H9 (cell line): ENCODE results near the gene PFDN1. TPM values are rescaled to one million over a fixed set of nuclear protein-coding genes. Genes with fewer than 3 reads are reported as not detected.
A peak's percentile ranks its signal among the peaks of the same experiment; 100 is the strongest.

Experiments used
- DNase-seq: peaks from one replicate; pipeline ENCODE4 v3.0.0-alpha.2; 2017
- H2AFZ ChIP-seq: one replicate; pipeline ENCODE4 v1.6.1; 2013; ENCODE audit warnings: mild to moderate bottlenecking, low read length, control low read depth, moderate library complexity
- H2AK5ac ChIP-seq: 2 replicates; pipeline ENCODE4 v1.6.1; 2013; ENCODE audit warnings: low read length, control low read depth, mixed read lengths; ENCODE audit not compliant: insufficient read length
- H2BK120ac ChIP-seq: one replicate; pipeline ENCODE4 v1.6.1; 2013; ENCODE audit warnings: low read depth, mild to moderate bottlenecking, low read length, control low read depth, inconsistent platforms; ENCODE audit not compliant: poor library complexity, severe bottlenecking
- H2BK12ac ChIP-seq: 2 replicates; pipeline ENCODE4 v1.6.1; 2013; ENCODE audit warnings: low read length, control low read depth, mixed read lengths, low read depth; ENCODE audit not compliant: insufficient read length
- H2BK15ac ChIP-seq: 2 replicates; pipeline ENCODE4 v1.6.1; 2013; ENCODE audit warnings: low read depth, low read length, control low read depth
- H2BK20ac ChIP-seq: one replicate; pipeline ENCODE4 v1.6.1; 2013; ENCODE audit warnings: low read depth, mild to moderate bottlenecking, low read length, control low read depth, inconsistent platforms; ENCODE audit not compliant: poor library complexity, severe bottlenecking
- H2BK5ac ChIP-seq: 2 replicates; pipeline ENCODE4 v1.6.1; 2013; ENCODE audit warnings: low read length, control low read depth, mixed read lengths; ENCODE audit not compliant: insufficient read length
- H3K14ac ChIP-seq: 2 replicates; pipeline ENCODE4 v1.6.1; 2013; ENCODE audit warnings: low read length, control low read depth; ENCODE audit not compliant: insufficient read depth
- H3K18ac ChIP-seq: 2 replicates; pipeline ENCODE4 v1.6.1; 2013; ENCODE audit warnings: low read depth, mild to moderate bottlenecking, mixed read lengths, low read length, control low read depth; ENCODE audit not compliant: insufficient read length
- H3K23ac ChIP-seq: 2 replicates; pipeline ENCODE4 v1.6.1; 2013; ENCODE audit warnings: low read length, control low read depth, mixed read lengths, low read depth; ENCODE audit not compliant: insufficient read length
- H3K23me2 ChIP-seq: 2 replicates; pipeline ENCODE4 v1.6.1; 2013; ENCODE audit warnings: low read depth, mild to moderate bottlenecking, mixed read lengths, low read length, control low read depth; ENCODE audit not compliant: insufficient read length, poor library complexity, severe bottlenecking
- H3K27ac ChIP-seq: 2 replicates; pipeline ENCODE4 v1.5.1; 2013; ENCODE audit warnings: low read length, control low read depth, mixed read lengths, low read depth; ENCODE audit not compliant: insufficient read length
- H3K27me3 ChIP-seq: 2 replicates; pipeline ENCODE4 v1.6.1; 2013; ENCODE audit warnings: low read length, control low read depth, inconsistent platforms; ENCODE audit not compliant: insufficient read depth
- H3K4ac ChIP-seq: 2 replicates; pipeline ENCODE4 v1.6.1; 2013; ENCODE audit warnings: low read depth, mild to moderate bottlenecking, control low read depth, inconsistent platforms, low read length, moderate library complexity
- H3K4me1 ChIP-seq: 2 replicates; pipeline ENCODE4 v1.6.1; 2013; ENCODE audit warnings: low read length, control low read depth, inconsistent platforms; ENCODE audit not compliant: insufficient read depth
- H3K4me2 ChIP-seq: 2 replicates; pipeline ENCODE4 v1.6.1; 2013; ENCODE audit warnings: low read length, control low read depth, mixed read lengths; ENCODE audit not compliant: insufficient read length, insufficient read depth
- H3K56ac ChIP-seq: 2 replicates; pipeline ENCODE4 v1.6.1; 2013; ENCODE audit warnings: low read depth, mild to moderate bottlenecking, mixed read lengths, low read length, control low read depth; ENCODE audit not compliant: insufficient read length
- H3K79me1 ChIP-seq: 2 replicates; pipeline ENCODE4 v1.6.1; 2013; ENCODE audit warnings: low read depth, mild to moderate bottlenecking, moderate library complexity, low read length, control low read depth, inconsistent platforms; ENCODE audit not compliant: insufficient read depth, poor library complexity, severe bottlenecking
- H3K79me2 ChIP-seq: 2 replicates; pipeline ENCODE4 v1.6.1; 2013; ENCODE audit warnings: low read length, control low read depth, inconsistent platforms; ENCODE audit not compliant: insufficient read depth
- H3K9ac ChIP-seq: 2 replicates; pipeline ENCODE4 v1.6.1; 2013; ENCODE audit warnings: low read length, control low read depth, mixed read lengths; ENCODE audit not compliant: insufficient read length; ENCODE audit errors: extremely low read depth
- H3K9me3 ChIP-seq: one replicate; pipeline ENCODE4 v1.6.1; 2013; ENCODE audit warnings: low read depth, low read length, inconsistent platforms; ENCODE audit not compliant: control insufficient read depth
- H3T11ph ChIP-seq: one replicate; pipeline ENCODE4 v1.6.1; 2013; ENCODE audit warnings: mild to moderate bottlenecking, low read length, control low read depth, inconsistent platforms
- H4K20me1 ChIP-seq: one replicate; pipeline ENCODE4 v1.6.1; 2013; ENCODE audit not compliant: control insufficient read depth, insufficient read length, insufficient read depth
- H4K5ac ChIP-seq: 2 replicates; pipeline ENCODE4 v1.6.1; 2013; ENCODE audit warnings: low read depth, mild to moderate bottlenecking, mixed read lengths, low read length, control low read depth; ENCODE audit not compliant: insufficient read length
- H4K8ac ChIP-seq: replicated peaks from 2 replicates; pipeline ENCODE4 v1.6.1; 2013; ENCODE audit warnings: low read length, control low read depth, mixed read lengths, low read depth; ENCODE audit not compliant: insufficient read length
- H4K91ac ChIP-seq: 2 replicates; pipeline ENCODE4 v1.6.1; 2013; ENCODE audit warnings: low read depth, mild to moderate bottlenecking, moderate library complexity, mixed read lengths, low read length, control low read depth; ENCODE audit not compliant: insufficient read length
- H3K27ac Mint-ChIP-seq, 3 experiments: 2 replicates in 2 of 3; 3 replicates in 1 of 3; pipeline ENCODE4 v1.8.0; 2020 to 2021; ENCODE audit warnings: mixed read lengths in 3 of 3, mild to moderate bottlenecking in 1 of 3, moderate library complexity in 1 of 3
- H3K27me3 Mint-ChIP-seq: 2 replicates; pipeline ENCODE4 v1.8.0; 2021; ENCODE audit warnings: low read depth, mild to moderate bottlenecking, moderate library complexity, mixed read lengths
- H3K36me3 Mint-ChIP-seq, 3 experiments: 2 replicates in 2 of 3; 3 replicates in 1 of 3; pipeline ENCODE4 v1.8.0; 2020 to 2021; ENCODE audit warnings: low read depth in 3 of 3, mixed read lengths in 3 of 3; ENCODE audit not compliant: insufficient read depth in 1 of 3
- H3K4me1 Mint-ChIP-seq, 2 experiments: 2 replicates each; pipeline ENCODE4 v1.8.0; 2020; ENCODE audit warnings: mixed read lengths in 2 of 2
- H3K4me3 Mint-ChIP-seq, 2 experiments: 2 replicates in 1 of 2; 3 replicates in 1 of 2; pipeline ENCODE4 v1.8.0; 2020 to 2021; ENCODE audit warnings: mild to moderate bottlenecking in 2 of 2, mixed read lengths in 2 of 2, moderate library complexity in 1 of 2
- H3K9me3 Mint-ChIP-seq, 2 experiments: 2 replicates in 1 of 2; 3 replicates in 1 of 2; pipeline ENCODE4 v1.8.0; 2020; ENCODE audit warnings: mild to moderate bottlenecking in 2 of 2, mixed read lengths in 2 of 2, moderate library complexity in 1 of 2
- WGBS: extraction: QIAGEN DNeasy Blood & Tissue Kit; methylation state at CpG from one replicate; pipeline ENCODE4 v1.1.7; 2013; ENCODE audit warnings: missing lambda C conversion rate, low lambda C conversion rate, mixed read lengths; ENCODE audit not compliant: insufficient read length; ENCODE audit errors: extremely low coverage; 5-methylcytosine and 5-hydroxymethylcytosine counted together
- total RNA-seq: library from RNA; stranded (reverse); gene quantifications from 2 replicates; pipeline ENCODE4 v1.2.1, GENCODE V29; 2021
- TF ChIP-seq, protein P1 (sequence below): fragments of 200-600 bp; sonication (generic); conservative IDR thresholded peaks from 3 replicates; pipeline ENCODE4 v1.8.0; 2021; ENCODE audit warnings: antibody characterized with exemption, mild to moderate bottlenecking

The PFDN1 gene
- total RNA-seq, 1 experiment from 2014 or later = 58.3 TPM

DNA sequence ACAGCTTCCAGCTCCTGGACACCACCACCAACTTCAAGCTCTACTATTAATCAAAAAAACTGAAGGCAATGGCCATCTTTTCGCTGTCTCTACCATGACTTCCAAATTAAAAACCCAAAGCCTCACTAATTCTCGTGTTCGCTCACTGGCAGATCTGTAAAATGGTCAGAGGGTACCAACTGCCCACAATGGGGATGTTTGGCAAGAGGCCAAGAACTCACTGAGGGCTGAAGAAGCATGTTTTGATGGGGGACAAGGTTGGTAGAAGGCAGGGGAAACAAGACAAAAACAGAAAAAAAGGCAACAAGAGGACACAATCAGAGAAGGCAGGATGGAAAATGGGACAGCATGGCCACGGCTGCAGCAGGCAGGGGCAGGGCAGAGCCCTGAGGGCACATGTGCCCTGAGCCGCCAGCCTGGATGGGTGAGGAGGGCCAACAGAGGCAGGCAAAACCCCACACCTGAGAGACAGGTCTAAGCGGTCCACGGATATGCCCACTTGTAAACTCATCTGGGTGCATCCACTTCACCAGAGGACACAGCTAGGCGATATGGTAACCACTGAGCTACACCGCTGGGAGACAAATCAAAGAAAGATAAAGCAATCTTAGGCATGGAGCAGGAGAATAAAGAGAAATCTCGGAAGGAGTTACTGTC lies 50.3 kb downstream of the PFDN1 start:
- no peaks in the 10 kb centered on the region for H3K79me2 ChIP-seq
- H3K14ac ChIP-seq = no peak overlapping the region; the same call in 1 of the 2 replicates
- no peak overlapping the region for H3K4me2 ChIP-seq
- peak overlapping the region; percentile 19 to 70 (median 51); a peak in 3 of 7 replicates for H3K27ac Mint-ChIP-seq
- no peaks in the 10 kb centered on the region for H3K23me2 ChIP-seq
- H3K9ac ChIP-seq = no peak overlapping the region
- H3K18ac ChIP-seq = no peak overlapping the region
- H3K4me1 Mint-ChIP-seq = peaks cover 10% of the 10 kb centered on the region in 2 experiments
- no peak overlapping the region for H2BK12ac ChIP-seq
- TF ChIP-seq, protein P1, sequence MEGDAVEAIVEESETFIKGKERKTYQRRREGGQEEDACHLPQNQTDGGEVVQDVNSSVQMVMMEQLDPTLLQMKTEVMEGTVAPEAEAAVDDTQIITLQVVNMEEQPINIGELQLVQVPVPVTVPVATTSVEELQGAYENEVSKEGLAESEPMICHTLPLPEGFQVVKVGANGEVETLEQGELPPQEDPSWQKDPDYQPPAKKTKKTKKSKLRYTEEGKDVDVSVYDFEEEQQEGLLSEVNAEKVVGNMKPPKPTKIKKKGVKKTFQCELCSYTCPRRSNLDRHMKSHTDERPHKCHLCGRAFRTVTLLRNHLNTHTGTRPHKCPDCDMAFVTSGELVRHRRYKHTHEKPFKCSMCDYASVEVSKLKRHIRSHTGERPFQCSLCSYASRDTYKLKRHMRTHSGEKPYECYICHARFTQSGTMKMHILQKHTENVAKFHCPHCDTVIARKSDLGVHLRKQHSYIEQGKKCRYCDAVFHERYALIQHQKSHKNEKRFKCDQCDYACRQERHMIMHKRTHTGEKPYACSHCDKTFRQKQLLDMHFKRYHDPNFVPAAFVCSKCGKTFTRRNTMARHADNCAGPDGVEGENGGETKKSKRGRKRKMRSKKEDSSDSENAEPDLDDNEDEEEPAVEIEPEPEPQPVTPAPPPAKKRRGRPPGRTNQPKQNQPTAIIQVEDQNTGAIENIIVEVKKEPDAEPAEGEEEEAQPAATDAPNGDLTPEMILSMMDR = no peak
- no peaks in the 10 kb centered on the region for H3K4me1 ChIP-seq
- no peak overlapping the region for H3K4me3 Mint-ChIP-seq
- H3K27me3 Mint-ChIP-seq = no peaks in the 10 kb centered on the region
- H3K27me3 ChIP-seq = no peaks in the 10 kb centered on the region
- H3K56ac ChIP-seq = no peak overlapping the region
- H3K36me3 Mint-ChIP-seq = peaks cover 8 to 12% (median 10%) of the 10 kb centered on the region in 3 experiments
- H2AFZ ChIP-seq = no peak overlapping the region
- no peaks in the 10 kb centered on the region for H3K79me1 ChIP-seq
- no CpG with 5 or more reads among the region's 10 CpGs for WGBS
- H4K8ac ChIP-seq = no peak overlapping the region
- no peak for DNase-seq
- no peak overlapping the region for H4K91ac ChIP-seq
- H2BK20ac ChIP-seq = no peak overlapping the region
- H3K23ac ChIP-seq = no peak overlapping the region
- no peak overlapping the region for H4K5ac ChIP-seq
- no peaks in the 10 kb centered on the region for H4K20me1 ChIP-seq
- no peak overlapping the region for H2BK120ac ChIP-seq
- no peaks in the 10 kb centered on the region for H3K9me3 ChIP-seq
- H3K4ac ChIP-seq = no peak overlapping the region
- H3K9me3 Mint-ChIP-seq = no peaks in the 10 kb centered on the region
- H3K27ac ChIP-seq = no peak overlapping the region
- H3T11ph ChIP-seq = no peak overlapping the region
- H2BK15ac ChIP-seq = no peak overlapping the region
- no peak overlapping the region for H2AK5ac ChIP-seq
- H2BK5ac ChIP-seq = no peak overlapping the region
